Activated CD4-positive, alpha-beta T cell treated with anti-CD3 and anti-CD28 coated beads, Interleukin-2, amount 10 ng/mL, durations not matched to agents 7 days and 5 days (primary cell): ENCODE measurements around the gene GBE1. TPM values are rescaled to one million over a fixed set of nuclear protein-coding genes. Genes with fewer than 3 reads are reported as not detected.

Source experiments
- CTCF ChIA-PET: fragments of 350-600 bp; sonication (Branson Sonifier 250); formaldehyde crosslinking; loops from one replicate; lab custom pipeline; 2021; ENCODE audit warnings: antibody characterized with exemption; lab: Charles Lee
- POLR2A ChIA-PET: fragments of 350-600 bp; sonication (Branson Sonifier 250); formaldehyde crosslinking; loops from one replicate; lab custom pipeline; 2021; ENCODE audit warnings: antibody characterized with exemption; lab: Charles Lee
- DNase-seq: peaks from one replicate; pipeline ENCODE4 v3.0.0-alpha.2; 2020
- H3K27ac Mint-ChIP-seq: one replicate; pipeline ENCODE4 v1.8.0; 2021; ENCODE audit warnings: mild to moderate bottlenecking, moderate library complexity, mixed read lengths
- H3K27me3 Mint-ChIP-seq: one replicate; pipeline ENCODE4 v1.8.0; 2021; ENCODE audit warnings: mixed read lengths
- H3K36me3 Mint-ChIP-seq: one replicate; pipeline ENCODE4 v1.8.0; 2021; ENCODE audit warnings: low read depth, mixed read lengths
- H3K4me1 Mint-ChIP-seq: one replicate; pipeline ENCODE4 v1.8.0; 2021; ENCODE audit warnings: mixed read lengths
- H3K4me3 Mint-ChIP-seq: one replicate; pipeline ENCODE4 v1.8.0; 2021; ENCODE audit warnings: mild to moderate bottlenecking, moderate library complexity, mixed read lengths
- H3K9me3 Mint-ChIP-seq: one replicate; pipeline ENCODE4 v1.8.0; 2021; ENCODE audit warnings: mixed read lengths
- total RNA-seq, 2 experiments: library from RNA; stranded (reverse); gene quantifications; one replicate each; pipeline ENCODE4 v1.2.3, GENCODE V29; 2021

Gene GBE1
- total RNA-seq, 2 experiments from 2014 or later = 17.9 to 20.2 TPM

DNA sequence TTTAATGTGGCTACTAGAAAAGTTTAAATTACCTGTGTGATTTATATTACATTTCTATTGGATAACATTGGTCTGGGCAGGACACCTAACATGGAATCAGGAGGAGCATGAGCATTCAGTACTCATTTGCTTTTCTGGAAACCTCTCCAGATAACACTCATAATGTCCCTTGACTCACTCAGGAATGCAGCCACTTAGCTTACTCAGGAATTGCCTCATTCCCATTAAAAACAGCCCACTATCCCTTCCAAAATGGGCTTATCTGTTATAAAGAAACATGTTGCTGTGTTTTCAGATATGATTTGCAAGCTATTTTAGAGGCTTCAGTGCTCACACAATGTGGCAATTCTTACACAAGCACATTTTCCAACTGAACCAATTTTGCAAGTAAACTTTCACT, 17.1 kb downstream of the GBE1 start:
- H3K27ac Mint-ChIP-seq = no peak overlapping the region
- H3K9me3 Mint-ChIP-seq = no peaks in the 10 kb centered on the region
- no peak for DNase-seq
- ChIA-PET CTCF (interaction anchor here (0.6 to 1.0 kb wide), 2 partner anchors 12 to 43 kb away, joined by 4 read pairs; no protein-coding TSS in a partner anchor), POLR2A (no interaction called here)
- no peaks in the 10 kb centered on the region for H3K36me3 Mint-ChIP-seq
- H3K4me1 Mint-ChIP-seq = no peaks in the 10 kb centered on the region
- no peak overlapping the region for H3K4me3 Mint-ChIP-seq
- H3K27me3 Mint-ChIP-seq = no peaks in the 10 kb centered on the region

DNA sequence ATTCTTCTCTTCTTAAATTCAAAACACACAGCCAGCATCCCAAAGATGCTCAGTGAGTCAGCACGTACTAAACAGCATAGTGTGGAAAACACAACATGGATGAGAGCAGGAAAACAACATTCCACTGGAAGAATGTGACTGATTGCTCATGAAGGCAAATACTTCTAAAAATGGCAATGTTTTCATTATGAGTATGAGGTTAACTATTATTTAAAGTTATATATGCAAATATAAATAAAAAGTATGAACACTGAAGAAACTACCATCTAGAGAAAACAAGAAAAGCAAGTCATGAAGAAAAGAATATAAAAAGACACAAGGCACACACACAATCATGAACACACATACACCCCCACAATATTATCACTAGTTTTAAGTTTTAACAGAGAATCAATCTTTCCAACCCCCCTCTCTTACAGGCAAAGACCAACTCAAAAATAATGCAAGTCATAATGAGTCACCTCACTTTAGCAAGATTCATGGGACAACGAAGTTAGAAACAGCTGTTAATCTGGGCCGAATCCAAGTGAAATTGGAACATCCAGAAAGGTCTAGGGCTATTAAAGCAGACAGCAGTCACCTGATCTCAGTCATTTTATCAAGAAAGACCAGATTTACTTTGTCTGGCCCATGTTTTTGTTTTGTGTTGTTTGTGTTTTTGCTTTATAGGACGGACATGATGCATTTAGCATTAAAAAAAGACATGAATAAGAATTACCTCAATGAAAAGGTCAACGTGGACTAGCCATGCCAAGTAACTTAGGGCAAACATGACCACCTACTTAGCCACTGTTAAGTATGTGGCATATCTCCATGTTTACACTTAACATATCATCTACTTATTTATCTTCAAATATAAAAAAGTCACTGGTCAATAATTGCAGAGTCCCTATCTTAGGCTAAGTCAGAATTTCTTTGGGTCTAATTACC, 18.1 kb downstream of the GBE1 start:
- DNase-seq = no peak
- Mint-ChIP-seq H3K4me3 (no peak overlapping the region), H3K9me3 (no peaks in the 10 kb centered on the region), H3K36me3 (peaks cover 3% of the 10 kb centered on the region), H3K27ac (no peak overlapping the region), H3K27me3 (no peaks in the 10 kb centered on the region), H3K4me1 (no peaks in the 10 kb centered on the region)
- POLR2A ChIA-PET = no interaction called here
- CTCF ChIA-PET = no interaction called here

DNA sequence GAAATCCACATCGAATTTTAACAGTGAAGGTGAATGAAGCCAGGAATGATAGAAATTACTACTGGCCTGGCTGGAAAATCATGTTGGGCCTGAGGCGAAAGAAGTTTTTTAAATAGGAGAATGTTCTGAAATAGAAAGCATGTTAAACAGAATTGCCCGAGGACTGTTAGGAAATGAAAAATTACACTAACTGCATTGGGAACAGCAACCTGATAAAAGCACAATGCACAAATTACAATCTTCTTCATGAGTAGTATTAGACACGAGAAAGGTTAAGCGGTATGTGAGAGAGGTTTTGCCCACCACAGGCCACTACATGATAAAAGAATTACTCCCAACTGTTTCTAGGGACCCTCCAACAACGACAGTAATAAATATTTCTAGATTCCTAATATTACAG, 18.9 kb downstream of the GBE1 start:
- Mint-ChIP-seq H3K4me3 (no peak overlapping the region), H3K36me3 (peaks cover 3% of the 10 kb centered on the region), H3K4me1 (no peaks in the 10 kb centered on the region), H3K27ac (no peak overlapping the region), H3K9me3 (no peaks in the 10 kb centered on the region), H3K27me3 (no peaks in the 10 kb centered on the region)
- no peak for DNase-seq
- ChIA-PET CTCF (no interaction called here), POLR2A (no interaction called here)

GRCh38 chr3:81741216-81741615, 20.2 kb downstream of the GBE1 start:
- no peaks in the 10 kb centered on the region for H3K27me3 Mint-ChIP-seq
- no peak for DNase-seq
- H3K9me3 Mint-ChIP-seq = no peaks in the 10 kb centered on the region
- H3K36me3 Mint-ChIP-seq = peaks cover 3% of the 10 kb centered on the region
- POLR2A ChIA-PET = no interaction called here
- H3K4me3 Mint-ChIP-seq = no peak overlapping the region
- CTCF ChIA-PET = interaction anchor here (1.0 kb wide), 1 partner anchor 146 kb away, joined by 3 read pairs; no protein-coding TSS in a partner anchor
- H3K4me1 Mint-ChIP-seq = no peaks in the 10 kb centered on the region
- H3K27ac Mint-ChIP-seq = no peak overlapping the region

DNA sequence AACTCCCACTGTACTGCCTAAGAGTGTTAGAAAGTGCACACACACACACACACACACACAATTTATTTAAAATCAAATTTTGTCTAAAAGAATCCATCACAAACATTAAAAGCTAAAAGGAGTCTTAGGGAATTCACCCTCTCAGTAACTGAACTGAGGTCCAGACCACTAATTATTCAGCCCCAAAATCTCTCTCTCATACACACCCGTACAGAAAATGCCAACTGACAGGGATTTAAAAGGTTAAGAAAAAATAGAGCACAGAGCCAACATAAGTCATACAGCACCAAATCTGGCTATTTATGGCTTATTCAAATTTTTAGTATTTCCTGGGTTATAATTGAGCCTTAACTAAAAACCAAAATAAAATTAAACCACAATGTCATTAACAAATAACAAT, 20.7 kb downstream of the GBE1 start:
- H3K4me1 Mint-ChIP-seq = no peaks in the 10 kb centered on the region
- no peaks in the 10 kb centered on the region for H3K27me3 Mint-ChIP-seq
- no peak for DNase-seq
- POLR2A ChIA-PET = no interaction called here
- H3K4me3 Mint-ChIP-seq = no peak overlapping the region
- H3K9me3 Mint-ChIP-seq = no peaks in the 10 kb centered on the region
- peaks cover 3% of the 10 kb centered on the region for H3K36me3 Mint-ChIP-seq
- H3K27ac Mint-ChIP-seq = no peak overlapping the region
- CTCF ChIA-PET = interaction anchor here (1.0 kb wide), 1 partner anchor 146 kb away, joined by 3 read pairs; no protein-coding TSS in a partner anchor

- CTCF ChIA-PET = no interaction called here
- H3K36me3 Mint-ChIP-seq = peaks cover 3% of the 10 kb centered on the region
- H3K27ac Mint-ChIP-seq = no peak overlapping the region
- POLR2A ChIA-PET = no interaction called here
- no peaks in the 10 kb centered on the region for H3K27me3 Mint-ChIP-seq
- H3K4me3 Mint-ChIP-seq = no peak overlapping the region
- H3K9me3 Mint-ChIP-seq = no peaks in the 10 kb centered on the region
- no peaks in the 10 kb centered on the region for H3K4me1 Mint-ChIP-seq
- no peak for DNase-seq
Measured at GRCh38 chr3:81735334-81735733, 26.1 kb downstream of the GBE1 start.

DNA sequence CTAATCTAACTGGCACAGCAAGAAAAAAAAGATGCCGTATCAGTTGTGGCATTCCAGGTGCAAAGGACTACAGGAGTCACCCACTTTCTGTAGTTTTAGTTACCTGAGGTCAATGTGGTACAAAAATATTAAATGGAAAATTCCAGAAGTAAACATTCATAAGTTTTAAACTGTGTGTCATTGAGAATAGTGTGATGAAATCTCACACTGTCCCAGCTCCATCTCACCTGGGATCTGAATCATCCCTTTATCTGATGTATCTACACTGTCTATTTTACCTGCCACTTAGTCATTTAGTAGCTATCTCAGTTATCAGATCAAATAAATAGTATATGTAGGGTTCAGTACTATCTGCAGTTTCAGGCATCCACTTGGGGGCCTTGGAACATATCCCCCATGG, 26.7 kb downstream of the GBE1 start:
- H3K27ac Mint-ChIP-seq = no peak overlapping the region
- H3K36me3 Mint-ChIP-seq = peaks cover 3% of the 10 kb centered on the region
- no peak overlapping the region for H3K4me3 Mint-ChIP-seq
- H3K9me3 Mint-ChIP-seq = no peaks in the 10 kb centered on the region
- DNase-seq = no peak
- H3K4me1 Mint-ChIP-seq = no peaks in the 10 kb centered on the region
- CTCF ChIA-PET = no interaction called here
- no peaks in the 10 kb centered on the region for H3K27me3 Mint-ChIP-seq
- POLR2A ChIA-PET = no interaction called here

- no peaks in the 10 kb centered on the region for H3K36me3 Mint-ChIP-seq
- no peaks in the 10 kb centered on the region for H3K4me1 Mint-ChIP-seq
- H3K27me3 Mint-ChIP-seq = no peaks in the 10 kb centered on the region
- H3K27ac Mint-ChIP-seq = no peak overlapping the region
- DNase-seq = no peak
- ChIA-PET CTCF (no interaction called here), POLR2A (no interaction called here)
- no peaks in the 10 kb centered on the region for H3K9me3 Mint-ChIP-seq
- no peak overlapping the region for H3K4me3 Mint-ChIP-seq
Measured at GRCh38 chr3:81732642-81733041, 28.8 kb downstream of the GBE1 start.

DNA sequence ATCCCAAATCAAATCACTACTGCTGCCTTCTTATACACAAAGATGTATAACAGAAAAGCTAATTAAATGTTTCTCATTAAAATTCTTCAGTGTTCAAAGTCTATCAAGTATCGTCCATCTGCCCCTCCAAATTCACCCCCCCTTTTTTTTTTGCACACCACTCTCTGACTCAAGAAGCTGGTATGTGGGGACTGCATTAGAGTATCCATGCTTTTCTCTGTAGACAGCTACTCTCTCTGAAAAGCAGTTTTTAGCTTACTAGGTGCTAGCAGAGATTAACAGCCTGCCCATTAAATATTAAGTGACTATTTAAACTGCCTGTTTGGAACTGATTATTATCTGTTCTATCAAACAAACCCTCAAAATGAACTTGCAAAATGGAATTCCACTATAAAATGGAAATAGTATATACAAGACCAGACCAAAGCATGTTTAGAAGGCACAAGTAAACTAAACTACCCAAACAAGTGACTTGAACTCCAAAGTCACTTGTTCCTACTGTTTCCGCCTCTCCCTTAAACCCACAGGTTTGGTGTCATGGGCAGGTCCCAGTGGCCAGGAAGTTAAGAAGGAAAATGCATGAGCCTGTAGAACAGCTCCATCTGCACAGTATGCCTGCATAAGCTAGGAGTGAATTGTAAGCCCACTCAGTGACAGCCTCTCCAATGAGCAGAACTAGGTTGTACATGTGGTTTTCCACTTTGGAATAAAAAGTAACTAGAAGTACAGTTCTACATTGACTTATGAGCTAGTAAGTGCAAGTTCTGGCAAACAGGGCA, 32.5 kb downstream of the GBE1 start:
- ChIA-PET CTCF (interaction anchor here (2.1 kb wide), 1 partner anchor 11 kb away, joined by 6 read pairs; no protein-coding TSS in a partner anchor), POLR2A (no interaction called here)
- Mint-ChIP-seq H3K4me1 (peaks cover 7% of the 10 kb centered on the region), H3K36me3 (peaks cover 2% of the 10 kb centered on the region), H3K27me3 (no peaks in the 10 kb centered on the region), H3K9me3 (no peaks in the 10 kb centered on the region), H3K4me3 (no peak overlapping the region), H3K27ac (no peak overlapping the region)
- no peak for DNase-seq

DNA sequence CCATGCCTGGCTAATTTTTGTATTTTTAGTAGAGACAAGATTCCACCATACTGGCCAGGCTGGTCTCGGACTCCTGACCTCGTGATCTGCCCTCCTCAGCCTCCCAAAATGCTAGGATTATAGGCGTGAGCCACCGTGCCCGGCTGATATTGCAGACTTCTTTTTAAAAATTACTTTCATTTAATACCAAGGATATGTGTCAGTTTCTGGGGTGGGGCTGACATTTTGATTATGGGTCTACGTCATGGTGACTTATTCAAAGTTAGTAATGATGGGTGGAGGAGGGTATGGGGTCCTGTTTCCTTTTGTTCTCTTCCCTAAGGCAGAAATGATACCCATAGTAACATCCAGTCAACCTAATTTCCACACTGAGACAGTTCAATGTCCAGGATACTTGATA, 34.7 kb downstream of the GBE1 start:
- peaks cover 2% of the 10 kb centered on the region for H3K36me3 Mint-ChIP-seq
- no peak for DNase-seq

GRCh38 chr3:81726132-81726531, 35.3 kb downstream of the GBE1 start:
- Mint-ChIP-seq H3K27me3 (no peaks in the 10 kb centered on the region), H3K4me1 (peaks cover 9% of the 10 kb centered on the region), H3K9me3 (no peaks in the 10 kb centered on the region), H3K27ac (no peak overlapping the region), H3K4me3 (no peak overlapping the region), H3K36me3 (peaks cover 2% of the 10 kb centered on the region)
- ChIA-PET POLR2A (no interaction called here), CTCF (interaction anchor here (0.5 to 1.0 kb wide), 2 partner anchors 53 to 99 kb away, joined by 3 read pairs; no protein-coding TSS in a partner anchor)
- DNase-seq = no peak

More for the DNA sequence above, 34.7 kb downstream of the GBE1 start:
- CTCF ChIA-PET = interaction anchor here (1.0 kb wide), 1 partner anchor 53 kb away, joined by 3 read pairs; no protein-coding TSS in a partner anchor
- Mint-ChIP-seq H3K4me3 (no peak overlapping the region), H3K9me3 (no peaks in the 10 kb centered on the region), H3K27ac (no peak overlapping the region), H3K4me1 (peaks cover 9% of the 10 kb centered on the region), H3K27me3 (no peaks in the 10 kb centered on the region)
- POLR2A ChIA-PET = no interaction called here

DNA sequence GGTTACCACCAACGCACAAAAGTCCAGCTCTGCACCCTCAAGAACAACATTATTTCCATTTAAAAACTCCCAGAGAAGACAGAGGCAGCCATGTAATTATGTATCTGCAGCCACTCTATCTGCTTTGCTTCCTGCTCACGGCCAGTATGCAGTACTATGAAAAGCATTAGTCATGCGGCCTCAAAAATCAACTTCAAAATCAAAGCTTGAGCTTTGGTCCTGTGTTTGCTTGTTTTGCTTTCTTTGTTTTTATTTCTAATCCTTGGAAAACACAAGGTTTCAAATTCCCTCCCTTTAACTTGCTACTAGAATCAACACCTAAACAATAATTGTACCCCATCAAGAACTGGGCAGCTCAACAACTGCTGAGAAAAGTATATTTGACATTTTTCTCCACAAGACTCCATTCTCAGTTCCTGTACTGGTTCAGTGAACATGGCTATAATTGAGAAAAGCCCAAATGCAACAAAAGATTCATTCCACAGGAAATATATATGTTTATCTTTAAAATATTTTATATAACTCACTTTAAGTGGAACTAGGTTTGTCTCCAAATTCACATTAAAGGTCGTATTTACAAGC, 37.6 kb downstream of the GBE1 start:
- no peaks in the 10 kb centered on the region for H3K27me3 Mint-ChIP-seq
- CTCF ChIA-PET = interaction anchor here (0.6 to 1.3 kb wide), 3 partner anchors 40 to 408 kb away, joined by 3 to 4 read pairs (median 3); no protein-coding TSS in a partner anchor
- H3K4me3 Mint-ChIP-seq = no peak overlapping the region
- H3K9me3 Mint-ChIP-seq = no peaks in the 10 kb centered on the region
- H3K4me1 Mint-ChIP-seq = peaks cover 9% of the 10 kb centered on the region
- POLR2A ChIA-PET = no interaction called here
- no peak for DNase-seq
- H3K27ac Mint-ChIP-seq = no peak overlapping the region
- H3K36me3 Mint-ChIP-seq = peaks cover 2% of the 10 kb centered on the region
